GM21447 (cell line): ENCODE measurements around the gene GFOD2.

Experiments used
- ATAC-seq: cut with Tn5 transposase; IDR thresholded peaks from one replicate; pipeline ENCODE4 v1.9.1; 2021; ENCODE audit not compliant: unreplicated experiment

The GFOD2 gene

GRCh38 chr16:67673712-67674580 lies 45.2 kb downstream of the GFOD2 start:
- ATAC-seq = no peak

- ATAC-seq = no peak
Observed at GRCh38 chr16:67672739-67673662, 46.1 kb downstream of the GFOD2 start.

GRCh38 chr16:67672306-67672705 lies 46.8 kb downstream of the GFOD2 start:
- no peak for ATAC-seq

- ATAC-seq = no peak
Observed at GRCh38 chr16:67669499-67670101, 49.5 kb downstream of the GFOD2 start.

- no peak for ATAC-seq
Observed at GRCh38 chr16:67668495-67669157, 50.5 kb downstream of the GFOD2 start.

GRCh38 chr16:67667817-67668494 lies 51.2 kb downstream of the GFOD2 start:
- peak; percentile 67 for ATAC-seq

- no peak for ATAC-seq
Observed at GRCh38 chr16:67667453-67667816, 51.7 kb downstream of the GFOD2 start.

GRCh38 chr16:67666559-67667452 lies 52.3 kb downstream of the GFOD2 start, which contains the start of the genes C16orf86 and ENKD1:
Gene C16orf86 (plus strand): TSS chr16:67666814. CDS start chr16:67666971, 157 bp downstream.
Gene ENKD1 (minus strand): TSS chr16:67666750. CDS start chr16:67666442, 308 bp downstream.
- ATAC-seq = no peak

GRCh38 chr16:67666032-67666551 lies 53.0 kb downstream of the GFOD2 start:
- ATAC-seq = no peak

GRCh38 chr16:67665598-67665997 lies 53.5 kb downstream of the GFOD2 start:
- ATAC-seq = no peak

- no peak for ATAC-seq
Observed at GRCh38 chr16:67664871-67665270, 54.2 kb downstream of the GFOD2 start.

- ATAC-seq = no peak
Observed at GRCh38 chr16:67664258-67664657, 54.9 kb downstream of the GFOD2 start.

- no peak for ATAC-seq
Observed at GRCh38 chr16:67663877-67664222, 55.3 kb downstream of the GFOD2 start.

- no peak for ATAC-seq
Observed at GRCh38 chr16:67663151-67663876, 55.8 kb downstream of the GFOD2 start.

GRCh38 chr16:67662653-67663010 lies 56.5 kb downstream of the GFOD2 start:
- no peak for ATAC-seq

- no peak for ATAC-seq
Observed at GRCh38 chr16:67661886-67662652, 57.0 kb downstream of the GFOD2 start.

GRCh38 chr16:67661101-67661761 lies 57.9 kb downstream of the GFOD2 start:
- peak; percentile 2 for ATAC-seq
